PFSK-1 (cell line): ENCODE results near the gene IRAK1.

ENCODE experiments used
- FOXP2 ChIP-seq: optimal IDR thresholded peaks from 2 replicates; pipeline ENCODE3; 2011; ENCODE audit warnings: borderline replicate concordance, control low read depth, inconsistent platforms; ENCODE audit not compliant: insufficient read depth; ENCODE audit errors: extremely low read length, extremely low read depth
- POLR2AphosphoS5 ChIP-seq: IDR thresholded peaks from 2 replicates; pipeline ENCODE4 v1.6.1; 2012; ENCODE audit warnings: low read depth, mild to moderate bottlenecking, control low read depth, low read length, moderate library complexity
- SIN3A ChIP-seq: IDR thresholded peaks from 2 replicates; pipeline ENCODE4 v1.6.1; 2012; ENCODE audit warnings: mild to moderate bottlenecking, low read length, moderate library complexity, borderline replicate concordance; ENCODE audit not compliant: insufficient read depth
- TAF1 ChIP-seq: IDR thresholded peaks from 2 replicates; pipeline ENCODE4 v1.6.1; 2012; ENCODE audit warnings: low read length, control low read depth, borderline replicate concordance; ENCODE audit not compliant: insufficient read depth
- TF ChIP-seq, protein P1 (sequence below), 2 experiments: IDR thresholded peaks; 2 replicates each; pipeline versions ENCODE4 v1.6.1 to v1.8.0; 2011 to 2012; ENCODE audit warnings: low read depth in 2 of 2, low read length in 2 of 2, control low read depth in 1 of 2, inconsistent platforms in 1 of 2, mild to moderate bottlenecking in 1 of 2, moderate library complexity in 1 of 2; ENCODE audit not compliant: insufficient read depth in 1 of 2

IRAK1 gene

DNA sequence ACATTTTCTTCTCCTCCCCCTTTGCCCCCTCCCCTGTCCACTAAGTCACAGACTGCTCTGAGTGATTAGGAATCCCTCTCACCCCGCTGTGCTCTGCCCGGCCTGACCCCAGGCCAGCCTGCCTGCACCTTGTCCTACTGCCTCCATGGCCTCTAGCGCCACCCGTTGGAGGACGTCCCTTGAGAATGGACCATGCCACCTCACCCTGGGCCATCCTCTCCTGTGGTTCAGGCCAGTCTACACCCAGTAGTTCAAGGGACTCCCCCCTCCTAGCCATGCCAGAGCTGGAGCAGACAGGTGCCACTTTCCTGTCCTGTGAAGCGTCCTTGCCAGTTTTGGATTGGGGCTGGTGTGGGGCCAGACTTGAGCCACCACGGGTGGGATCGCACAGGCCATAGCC lies 9.7 kb upstream of the IRAK1 start:
- TF ChIP-seq, protein P1, sequence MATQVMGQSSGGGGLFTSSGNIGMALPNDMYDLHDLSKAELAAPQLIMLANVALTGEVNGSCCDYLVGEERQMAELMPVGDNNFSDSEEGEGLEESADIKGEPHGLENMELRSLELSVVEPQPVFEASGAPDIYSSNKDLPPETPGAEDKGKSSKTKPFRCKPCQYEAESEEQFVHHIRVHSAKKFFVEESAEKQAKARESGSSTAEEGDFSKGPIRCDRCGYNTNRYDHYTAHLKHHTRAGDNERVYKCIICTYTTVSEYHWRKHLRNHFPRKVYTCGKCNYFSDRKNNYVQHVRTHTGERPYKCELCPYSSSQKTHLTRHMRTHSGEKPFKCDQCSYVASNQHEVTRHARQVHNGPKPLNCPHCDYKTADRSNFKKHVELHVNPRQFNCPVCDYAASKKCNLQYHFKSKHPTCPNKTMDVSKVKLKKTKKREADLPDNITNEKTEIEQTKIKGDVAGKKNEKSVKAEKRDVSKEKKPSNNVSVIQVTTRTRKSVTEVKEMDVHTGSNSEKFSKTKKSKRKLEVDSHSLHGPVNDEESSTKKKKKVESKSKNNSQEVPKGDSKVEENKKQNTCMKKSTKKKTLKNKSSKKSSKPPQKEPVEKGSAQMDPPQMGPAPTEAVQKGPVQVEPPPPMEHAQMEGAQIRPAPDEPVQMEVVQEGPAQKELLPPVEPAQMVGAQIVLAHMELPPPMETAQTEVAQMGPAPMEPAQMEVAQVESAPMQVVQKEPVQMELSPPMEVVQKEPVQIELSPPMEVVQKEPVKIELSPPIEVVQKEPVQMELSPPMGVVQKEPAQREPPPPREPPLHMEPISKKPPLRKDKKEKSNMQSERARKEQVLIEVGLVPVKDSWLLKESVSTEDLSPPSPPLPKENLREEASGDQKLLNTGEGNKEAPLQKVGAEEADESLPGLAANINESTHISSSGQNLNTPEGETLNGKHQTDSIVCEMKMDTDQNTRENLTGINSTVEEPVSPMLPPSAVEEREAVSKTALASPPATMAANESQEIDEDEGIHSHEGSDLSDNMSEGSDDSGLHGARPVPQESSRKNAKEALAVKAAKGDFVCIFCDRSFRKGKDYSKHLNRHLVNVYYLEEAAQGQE (IDR thresholded peaks at IDR 0.05; ENCODE audit: insufficient read depth in 1 of 2, low read depth in 2 of 2, low read length in 2 of 2): no peak
- TF ChIP-seq SIN3A (no peak), FOXP2 (no peak), TAF1 (no peak), POLR2AphosphoS5 (no peak)

DNA sequence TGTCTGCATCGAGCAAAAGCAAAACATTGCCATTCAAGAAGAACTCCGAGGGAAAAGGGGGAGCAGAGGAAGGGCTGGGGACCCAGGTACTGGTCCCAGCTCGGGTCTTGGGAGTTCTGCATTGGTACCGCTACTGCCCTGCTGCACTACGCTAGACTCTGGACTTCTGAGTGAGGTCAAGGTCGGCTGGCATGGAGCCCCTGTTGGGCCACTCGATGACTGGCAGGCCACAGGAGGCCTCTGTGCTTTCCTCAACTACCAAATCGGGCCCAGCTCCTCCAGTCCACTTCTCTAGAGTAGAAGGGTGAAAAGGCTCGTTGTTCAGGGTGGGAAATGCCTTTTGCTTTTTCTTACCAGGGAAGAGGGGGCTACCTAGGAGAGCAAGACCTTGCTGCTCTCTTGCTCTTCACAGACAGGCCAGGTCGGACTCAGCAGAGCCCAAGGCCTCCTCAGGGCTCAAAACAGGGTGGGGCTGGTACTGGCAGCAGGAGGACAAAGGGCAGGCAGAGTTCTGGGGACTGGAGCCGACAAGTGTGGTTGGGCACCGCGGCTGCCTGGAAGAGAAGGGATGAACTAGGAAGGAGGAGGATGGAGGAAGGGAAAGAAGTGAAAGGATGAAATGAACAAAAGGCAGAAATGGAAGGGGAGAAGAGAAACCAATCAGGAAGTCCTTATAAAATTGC lies 8.9 kb upstream of the IRAK1 start:
- TF ChIP-seq SIN3A: no peak
- no peak for TF ChIP-seq FOXP2
- TF ChIP-seq, protein P1 (IDR thresholded peaks at IDR 0.05; ENCODE audit: insufficient read depth in 1 of 2, low read depth in 2 of 2, low read length in 2 of 2): no peak
- no peak for TF ChIP-seq TAF1
- no peak for TF ChIP-seq POLR2AphosphoS5

- no peak for TF ChIP-seq POLR2AphosphoS5
- TF ChIP-seq TAF1: no peak
- TF ChIP-seq SIN3A: no peak
- no peak for TF ChIP-seq FOXP2
- TF ChIP-seq, protein P1 (IDR thresholded peaks at IDR 0.05; ENCODE audit: insufficient read depth in 1 of 2, low read depth in 2 of 2, low read length in 2 of 2): no peak
Observed at GRCh38 chrX:154027986-154028385, 8.3 kb upstream of the IRAK1 start.

- TF ChIP-seq, protein P1 (IDR thresholded peaks at IDR 0.05; ENCODE audit: insufficient read depth in 1 of 2, low read depth in 2 of 2, low read length in 2 of 2): no peak
- TF ChIP-seq POLR2AphosphoS5 (no peak), FOXP2 (no peak), SIN3A (no peak), TAF1 (no peak)
Observed at GRCh38 chrX:154027022-154027402, 7.3 kb upstream of the IRAK1 start.
